Measurements from ENCODE around the gene TMEM107. TPM values are rescaled to one million over a fixed set of nuclear protein-coding genes. Genes with fewer than 3 reads are reported as not detected.
A peak's percentile ranks its signal among the peaks of the same experiment; 100 is the strongest.

TMEM107 gene
- total and polyA plus RNA-seq, 10 of the 15 experiments (the other 5 are each of a cell fraction or from before 2014, with no cell fraction given), result 7.9 to 38.7 (median 22.9) TPM

DNA sequence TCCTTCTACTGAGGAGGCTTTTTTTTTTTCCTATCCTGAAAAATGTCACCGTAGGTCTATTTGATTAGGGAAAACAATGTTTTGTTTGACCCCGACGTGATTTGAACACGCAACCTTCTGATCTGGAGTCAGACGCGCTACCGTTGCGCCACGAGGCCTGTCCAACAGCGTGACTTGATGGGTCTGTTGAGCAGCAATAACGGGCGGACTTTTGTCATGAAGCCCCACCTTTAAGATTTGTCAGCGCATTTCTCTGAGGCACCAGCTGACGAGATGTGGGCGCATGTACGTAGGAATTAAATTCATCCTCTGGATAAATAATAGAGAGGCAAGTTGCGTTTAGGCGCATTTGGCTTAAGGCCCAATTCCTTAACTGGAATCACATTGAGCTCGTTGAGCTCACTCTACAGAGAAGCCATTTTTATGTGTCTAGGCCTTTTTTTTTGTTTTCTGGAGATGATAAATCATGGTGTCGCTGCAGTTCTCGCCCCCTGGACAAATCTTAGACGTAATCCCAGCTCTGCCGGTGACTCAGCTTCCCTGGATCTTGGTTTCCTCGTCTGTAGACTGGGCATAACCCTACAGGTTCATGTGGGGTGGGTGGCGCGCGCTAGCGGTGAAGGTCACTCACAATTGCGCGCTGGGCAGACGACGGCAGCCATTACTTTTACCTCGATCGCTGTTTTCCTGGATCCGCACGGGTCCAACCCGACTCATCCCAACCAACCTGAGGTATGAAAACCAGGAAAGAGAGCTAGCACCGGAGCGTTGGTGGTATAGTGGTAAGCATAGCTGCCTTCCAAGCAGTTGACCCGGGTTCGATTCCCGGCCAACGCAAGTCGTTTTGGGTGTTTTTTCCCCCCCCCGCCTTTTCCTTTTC is 44.8 kb upstream of the TMEM107 start (continued):
- TF ChIP-seq, protein P1, sequence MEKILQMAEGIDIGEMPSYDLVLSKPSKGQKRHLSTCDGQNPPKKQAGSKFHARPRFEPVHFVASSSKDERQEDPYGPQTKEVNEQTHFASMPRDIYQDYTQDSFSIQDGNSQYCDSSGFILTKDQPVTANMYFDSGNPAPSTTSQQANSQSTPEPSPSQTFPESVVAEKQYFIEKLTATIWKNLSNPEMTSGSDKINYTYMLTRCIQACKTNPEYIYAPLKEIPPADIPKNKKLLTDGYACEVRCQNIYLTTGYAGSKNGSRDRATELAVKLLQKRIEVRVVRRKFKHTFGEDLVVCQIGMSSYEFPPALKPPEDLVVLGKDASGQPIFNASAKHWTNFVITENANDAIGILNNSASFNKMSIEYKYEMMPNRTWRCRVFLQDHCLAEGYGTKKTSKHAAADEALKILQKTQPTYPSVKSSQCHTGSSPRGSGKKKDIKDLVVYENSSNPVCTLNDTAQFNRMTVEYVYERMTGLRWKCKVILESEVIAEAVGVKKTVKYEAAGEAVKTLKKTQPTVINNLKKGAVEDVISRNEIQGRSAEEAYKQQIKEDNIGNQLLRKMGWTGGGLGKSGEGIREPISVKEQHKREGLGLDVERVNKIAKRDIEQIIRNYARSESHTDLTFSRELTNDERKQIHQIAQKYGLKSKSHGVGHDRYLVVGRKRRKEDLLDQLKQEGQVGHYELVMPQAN (conservative IDR thresholded peaks at IDR 0.05), result no peak; the same call in 1 of the 2 replicates
- TF ChIP-seq MEF2B (IDR thresholded peaks at IDR 0.05; ENCODE audit: partially characterized antibody, poor library complexity, severe bottlenecking) (no peak), POLR2AphosphoS5 (IDR thresholded peaks at IDR 0.05; ENCODE audit: low read length) (no peak), GATAD2B (conservative IDR thresholded peaks at IDR 0.05; ENCODE audit: low read depth) (no peak; the same call in 1 of the 2 replicates), ZSCAN29 (IDR thresholded peaks at IDR 0.05) (peak; percentile 96), SMC3 (IDR thresholded peaks at IDR 0.05; ENCODE audit: borderline replicate concordance, low read length) (no peak), CBX5 (IDR thresholded peaks at IDR 0.05; ENCODE audit: low read depth) (peak; percentile 30; the same call in 1 of the 2 replicates), YY1 (IDR thresholded peaks at IDR 0.05; ENCODE audit: low read depth, low read length) (peak; percentile 92), ZNF217 (IDR thresholded peaks at IDR 0.05) (peak; percentile 81), CEBPB (IDR thresholded peaks at IDR 0.05; ENCODE audit: borderline replicate concordance in 1 of 2, low read depth in 2 of 2, low read length in 2 of 2) (no peak), NFYA (IDR thresholded peaks at IDR 0.05; ENCODE audit: borderline replicate concordance, low read depth, low read length) (no peak), HCFC1 (IDR thresholded peaks at IDR 0.05; ENCODE audit: low read length) (no peak), JUNB (IDR thresholded peaks at IDR 0.05) (no peak), EED (IDR thresholded peaks at IDR 0.05; ENCODE audit: low read depth) (peak; percentile 81), NFXL1 (IDR thresholded peaks at IDR 0.05; ENCODE audit: borderline replicate concordance) (no peak)
- TF ChIP-seq, protein P2, sequence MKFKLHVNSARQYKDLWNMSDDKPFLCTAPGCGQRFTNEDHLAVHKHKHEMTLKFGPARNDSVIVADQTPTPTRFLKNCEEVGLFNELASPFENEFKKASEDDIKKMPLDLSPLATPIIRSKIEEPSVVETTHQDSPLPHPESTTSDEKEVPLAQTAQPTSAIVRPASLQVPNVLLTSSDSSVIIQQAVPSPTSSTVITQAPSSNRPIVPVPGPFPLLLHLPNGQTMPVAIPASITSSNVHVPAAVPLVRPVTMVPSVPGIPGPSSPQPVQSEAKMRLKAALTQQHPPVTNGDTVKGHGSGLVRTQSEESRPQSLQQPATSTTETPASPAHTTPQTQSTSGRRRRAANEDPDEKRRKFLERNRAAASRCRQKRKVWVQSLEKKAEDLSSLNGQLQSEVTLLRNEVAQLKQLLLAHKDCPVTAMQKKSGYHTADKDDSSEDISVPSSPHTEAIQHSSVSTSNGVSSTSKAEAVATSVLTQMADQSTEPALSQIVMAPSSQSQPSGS (IDR thresholded peaks at IDR 0.05; ENCODE audit: low read length), result no peak
- TF ChIP-seq, protein P3, sequence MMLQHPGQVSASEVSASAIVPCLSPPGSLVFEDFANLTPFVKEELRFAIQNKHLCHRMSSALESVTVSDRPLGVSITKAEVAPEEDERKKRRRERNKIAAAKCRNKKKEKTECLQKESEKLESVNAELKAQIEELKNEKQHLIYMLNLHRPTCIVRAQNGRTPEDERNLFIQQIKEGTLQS (IDR thresholded peaks at IDR 0.05; ENCODE audit: borderline replicate concordance, extremely low read depth, low read depth, low read length), result no peak
- TF ChIP-seq, protein P4, sequence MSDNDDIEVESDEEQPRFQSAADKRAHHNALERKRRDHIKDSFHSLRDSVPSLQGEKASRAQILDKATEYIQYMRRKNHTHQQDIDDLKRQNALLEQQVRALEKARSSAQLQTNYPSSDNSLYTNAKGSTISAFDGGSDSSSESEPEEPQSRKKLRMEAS (IDR thresholded peaks at IDR 0.05; ENCODE audit: low read depth, low read length), result no peak
- TF ChIP-seq, protein P5, sequence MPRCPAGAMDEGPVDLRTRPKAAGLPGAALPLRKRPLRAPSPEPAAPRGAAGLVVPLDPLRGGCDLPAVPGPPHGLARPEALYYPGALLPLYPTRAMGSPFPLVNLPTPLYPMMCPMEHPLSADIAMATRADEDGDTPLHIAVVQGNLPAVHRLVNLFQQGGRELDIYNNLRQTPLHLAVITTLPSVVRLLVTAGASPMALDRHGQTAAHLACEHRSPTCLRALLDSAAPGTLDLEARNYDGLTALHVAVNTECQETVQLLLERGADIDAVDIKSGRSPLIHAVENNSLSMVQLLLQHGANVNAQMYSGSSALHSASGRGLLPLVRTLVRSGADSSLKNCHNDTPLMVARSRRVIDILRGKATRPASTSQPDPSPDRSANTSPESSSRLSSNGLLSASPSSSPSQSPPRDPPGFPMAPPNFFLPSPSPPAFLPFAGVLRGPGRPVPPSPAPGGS (IDR thresholded peaks at IDR 0.05; ENCODE audit: borderline replicate concordance, insufficient read depth, low read depth, low read length, poor library complexity, severe bottlenecking), result peak; percentile 23
- TF ChIP-seq, protein P6, sequence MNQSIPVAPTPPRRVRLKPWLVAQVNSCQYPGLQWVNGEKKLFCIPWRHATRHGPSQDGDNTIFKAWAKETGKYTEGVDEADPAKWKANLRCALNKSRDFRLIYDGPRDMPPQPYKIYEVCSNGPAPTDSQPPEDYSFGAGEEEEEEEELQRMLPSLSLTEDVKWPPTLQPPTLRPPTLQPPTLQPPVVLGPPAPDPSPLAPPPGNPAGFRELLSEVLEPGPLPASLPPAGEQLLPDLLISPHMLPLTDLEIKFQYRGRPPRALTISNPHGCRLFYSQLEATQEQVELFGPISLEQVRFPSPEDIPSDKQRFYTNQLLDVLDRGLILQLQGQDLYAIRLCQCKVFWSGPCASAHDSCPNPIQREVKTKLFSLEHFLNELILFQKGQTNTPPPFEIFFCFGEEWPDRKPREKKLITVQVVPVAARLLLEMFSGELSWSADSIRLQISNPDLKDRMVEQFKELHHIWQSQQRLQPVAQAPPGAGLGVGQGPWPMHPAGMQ (IDR thresholded peaks at IDR 0.05; ENCODE audit: borderline replicate concordance), result no peak
